Osteocyte (in vitro differentiated cells): ENCODE data around the gene NFIL3. TPM values are rescaled to one million over a fixed set of nuclear protein-coding genes. Genes with fewer than 3 reads are reported as not detected.
A peak's percentile ranks its signal among the peaks of the same experiment; 100 is the strongest.

ENCODE experiments used
- DNase-seq: peaks from one replicate; pipeline ENCODE4 v3.0.0; 2021; ENCODE audit warnings: mixed read lengths; ENCODE audit not compliant: unreplicated experiment; ENCODE audit errors: extremely low spot score
- H3K27ac Mint-ChIP-seq: one replicate; pipeline ENCODE4 v1.8.0; 2021; ENCODE audit warnings: mild to moderate bottlenecking, mixed read lengths; ENCODE audit not compliant: unreplicated experiment
- H3K27me3 Mint-ChIP-seq: one replicate; pipeline ENCODE4 v1.8.0; 2021; ENCODE audit warnings: mixed read lengths; ENCODE audit not compliant: unreplicated experiment
- H3K36me3 Mint-ChIP-seq: one replicate; pipeline ENCODE4 v1.8.0; 2021; ENCODE audit warnings: mixed read lengths; ENCODE audit not compliant: unreplicated experiment
- H3K4me1 Mint-ChIP-seq: one replicate; pipeline ENCODE4 v1.8.0; 2021; ENCODE audit warnings: mixed read lengths; ENCODE audit not compliant: unreplicated experiment
- H3K4me3 Mint-ChIP-seq: one replicate; pipeline ENCODE4 v1.8.0; 2021; ENCODE audit warnings: mild to moderate bottlenecking, moderate library complexity, mixed read lengths; ENCODE audit not compliant: unreplicated experiment
- H3K9me3 Mint-ChIP-seq: one replicate; pipeline ENCODE4 v1.8.0; 2021; ENCODE audit warnings: mixed read lengths; ENCODE audit not compliant: unreplicated experiment
- CTCF ChIP-seq: fragments of 200-600 bp; sonication (generic); IDR thresholded peaks from 2 replicates; pipeline ENCODE4 v1.5.0; 2021; ENCODE audit warnings: antibody characterized with exemption, mild to moderate bottlenecking, moderate library complexity
- total RNA-seq: library from RNA; stranded (reverse); gene quantifications from 2 replicates; pipeline ENCODE4 v1.2.1, GENCODE V29; 2021

NFIL3 gene
- total RNA-seq, 1 donor from 2014 or later = 24.0 TPM

GRCh38 chr9:91360551-91361290 lies 62.9 kb downstream of the NFIL3 start:
- peaks cover 31% of the 10 kb centered on the region for H3K4me1 Mint-ChIP-seq
- H3K9me3 Mint-ChIP-seq = no peaks in the 10 kb centered on the region
- H3K27ac Mint-ChIP-seq = peak overlapping the region; percentile 88
- peaks cover 11% of the 10 kb centered on the region for H3K36me3 Mint-ChIP-seq
- H3K27me3 Mint-ChIP-seq = no peaks in the 10 kb centered on the region
- no peak for TF ChIP-seq CTCF
- DNase-seq = no peak
- H3K4me3 Mint-ChIP-seq = peak overlapping the region; percentile 94

DNA sequence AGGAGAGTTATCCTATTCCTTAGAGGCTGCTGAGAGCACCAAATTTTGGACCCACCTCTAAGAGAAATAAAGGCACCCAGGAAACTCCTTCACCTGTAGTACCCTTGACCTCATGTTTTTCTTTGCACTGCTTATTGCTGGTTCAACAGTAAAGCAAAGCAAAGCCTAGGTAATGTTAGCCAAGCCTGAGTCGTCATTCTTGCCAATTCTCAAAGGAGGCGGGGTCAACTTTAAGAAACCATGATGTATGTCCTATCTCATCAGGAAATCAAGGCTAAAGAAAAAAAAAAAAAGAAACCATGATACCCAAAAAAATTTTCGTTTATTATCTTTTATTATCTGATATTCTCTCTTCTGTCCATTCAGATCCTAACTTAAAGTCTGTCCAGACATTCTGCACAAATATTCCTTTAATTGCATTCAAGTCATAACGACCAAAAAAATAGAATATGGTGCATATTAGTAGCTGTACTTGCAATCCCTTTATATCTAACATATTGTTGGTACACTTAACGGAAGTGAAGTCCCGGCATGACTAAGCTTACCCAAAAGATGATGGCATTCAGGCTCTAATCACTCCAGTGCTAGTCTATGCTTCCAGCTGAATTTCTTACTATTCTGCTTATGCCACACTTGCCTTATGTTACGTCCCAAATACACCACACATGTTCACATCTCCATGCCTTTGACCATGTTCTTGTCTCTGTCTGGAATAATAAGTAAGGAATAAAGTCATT lies 63.7 kb downstream of the NFIL3 start:
- Mint-ChIP-seq H3K4me3 (peak overlapping the region; percentile 94), H3K27ac (no peak overlapping the region), H3K4me1 (peaks cover 31% of the 10 kb centered on the region), H3K36me3 (peaks cover 17% of the 10 kb centered on the region), H3K27me3 (no peaks in the 10 kb centered on the region), H3K9me3 (no peaks in the 10 kb centered on the region)
- no peak for DNase-seq
- TF ChIP-seq CTCF = no peak

- peak overlapping the region; percentile 40 for H3K4me3 Mint-ChIP-seq
- DNase-seq = no peak
- TF ChIP-seq CTCF = no peak
- peaks cover 23% of the 10 kb centered on the region for H3K36me3 Mint-ChIP-seq
- no peaks in the 10 kb centered on the region for H3K27me3 Mint-ChIP-seq
- H3K27ac Mint-ChIP-seq = peak overlapping the region; percentile 43
- peaks cover 33% of the 10 kb centered on the region for H3K4me1 Mint-ChIP-seq
- H3K9me3 Mint-ChIP-seq = no peaks in the 10 kb centered on the region
These were observed 64.5 kb downstream of the NFIL3 start for GRCh38 chr9:91359083-91359482.

Other genes with a start within 250 kb of the NFIL3 start
- 14.6 and 14.8 TPM in 2 replicates for gene AUH, start 61.9 kb downstream of the NFIL3 start, total RNA-seq